Right ventricle myocardium inferior (tissue), 1 donor: ENCODE data around the gene TACC3. TPM values are rescaled to one million over a fixed set of nuclear protein-coding genes. Genes with fewer than 3 reads are reported as not detected.
A peak's percentile ranks its signal among the peaks of the same experiment; 100 is the strongest.

ENCODE experiments used
- ATAC-seq: fragments of 200-7000 bp; cut with Tn5 transposase; one replicate; pipeline ENCODE4 v1.9.1; 2020; ENCODE audit warnings: mild to moderate bottlenecking, moderate library complexity
- DNase-seq: peaks from one replicate; pipeline ENCODE4 v3.0.0; 2021; ENCODE audit errors: missing footprints
- intact Hi-C: fragments of 100-400 bp; cut with DNase I; formaldehyde crosslinking; loops from one replicate; pipeline ENCODE4 v1.11.0; 2022
- long read RNA-seq: library from polyadenylated mRNA; unstranded; transcript quantifications from one replicate; pipeline ENCODE4 v2.0.0, GENCODE V29; 2021
- total RNA-seq: library from RNA; stranded (reverse); fragmentation: NEBNext Ultra II Directional; extraction: Animal tissue kit (Norgen Biotek cat#: 25700); gene quantifications from one replicate; pipeline ENCODE4 v1.2.1, GENCODE V29; 2021
- donor health status: DM: no; HTN: yes; CAD: no; lungs with severe emphysema.

The TACC3 gene
- 7.0 TPM for total RNA-seq
- long read RNA-seq, partial matches to known transcripts = 5 of 6 reads
- long read RNA-seq, other reads (novel, unspliced or antisense) = 0 of 6 reads

GRCh38 chr4:1721003-1721665, at the start of gene TACC3, which contains the start of gene TMEM129:
Gene TACC3, plus strand, starts transcription at chr4:1721521. Its CDS starts 1,901 bp downstream, at chr4:1723422.
Gene TMEM129, minus strand, starts transcription at chr4:1721323. Its CDS starts 486 bp downstream, at chr4:1720837.
- intact Hi-C loops = no loop called here
- ATAC-seq = peak; percentile 89
- DNase-seq = peak; percentile 96

- DNase-seq (peak; percentile 66), ATAC-seq (no peak)
- intact Hi-C loops = no loop called here
Measured at GRCh38 chr4:1673671-1674070, 47.6 kb upstream of the TACC3 start.

GRCh38 chr4:1674682-1675081, 46.6 kb upstream of the TACC3 start:
- no peak for ATAC-seq
- intact Hi-C loops = no loop called here
- peak; percentile 26 for DNase-seq

GRCh38 chr4:1675136-1675801, 46.1 kb upstream of the TACC3 start:
- intact Hi-C loops = no loop called here
- ATAC-seq (no peak), DNase-seq (peak; percentile 62)

- DNase-seq (peak; percentile 39), ATAC-seq (no peak)
- intact Hi-C loops = no loop called here
Measured at GRCh38 chr4:1675802-1676137, 45.6 kb upstream of the TACC3 start.

GRCh38 chr4:1676605-1677525, 44.5 kb upstream of the TACC3 start:
- DNase-seq (peak; percentile 11), ATAC-seq (no peak)
- intact Hi-C loops = no loop called here

- DNase-seq (no peak), ATAC-seq (no peak)
- intact Hi-C loops = no loop called here
Measured at GRCh38 chr4:1678244-1678643, 43.1 kb upstream of the TACC3 start.

GRCh38 chr4:1682860-1683259, 38.5 kb upstream of the TACC3 start:
- DNase-seq (peak; percentile 62), ATAC-seq (no peak)
- intact Hi-C loops = no loop called here

- ATAC-seq (no peak), DNase-seq (no peak)
- intact Hi-C loops = no loop called here
Measured at GRCh38 chr4:1683261-1683735, 38.0 kb upstream of the TACC3 start.

- DNase-seq = peak; percentile 97
- peak; percentile 98 for ATAC-seq
- intact Hi-C loops = no loop called here
Measured at GRCh38 chr4:1683736-1684505, 37.4 kb upstream of the TACC3 start, which contains the start of gene FAM53A. Gene FAM53A, minus strand, starts transcription at chr4:1684313. Its CDS starts 15,572 bp downstream, at chr4:1668741.

- no peak for DNase-seq
- intact Hi-C loops = no loop called here
Measured at GRCh38 chr4:1684506-1685234, 36.7 kb upstream of the TACC3 start.

GRCh38 chr4:1685235-1686150, 35.8 kb upstream of the TACC3 start:
- intact Hi-C loops = no loop called here
- peak; percentile 2 for ATAC-seq
- DNase-seq = peak; percentile 59

More at GRCh38 chr4:1684506-1685234, 36.7 kb upstream of the TACC3 start:
- ATAC-seq = peak; percentile 2

- intact Hi-C loops = no loop called here
Measured at GRCh38 chr4:1686440-1687036, 34.8 kb upstream of the TACC3 start.

GRCh38 chr4:1690698-1691097, 30.6 kb upstream of the TACC3 start:
- intact Hi-C loops = no loop called here
- no peak for ATAC-seq
- DNase-seq = peak; percentile 11

More at GRCh38 chr4:1686440-1687036, 34.8 kb upstream of the TACC3 start:
- peak; percentile 30 for DNase-seq
- ATAC-seq = no peak

GRCh38 chr4:1691737-1692373, 29.5 kb upstream of the TACC3 start:
- ATAC-seq = no peak
- no peak for DNase-seq
- intact Hi-C loops = no loop called here
